HG02610 (cell line): Measurements from ENCODE around the gene OVCA2.

ENCODE experiments used
- ATAC-seq: cut with Tn5 transposase; IDR thresholded peaks from one replicate; pipeline ENCODE4 v1.9.1; 2021; ENCODE audit warnings: mild to moderate bottlenecking, moderate library complexity; ENCODE audit not compliant: unreplicated experiment

Gene OVCA2

DNA sequence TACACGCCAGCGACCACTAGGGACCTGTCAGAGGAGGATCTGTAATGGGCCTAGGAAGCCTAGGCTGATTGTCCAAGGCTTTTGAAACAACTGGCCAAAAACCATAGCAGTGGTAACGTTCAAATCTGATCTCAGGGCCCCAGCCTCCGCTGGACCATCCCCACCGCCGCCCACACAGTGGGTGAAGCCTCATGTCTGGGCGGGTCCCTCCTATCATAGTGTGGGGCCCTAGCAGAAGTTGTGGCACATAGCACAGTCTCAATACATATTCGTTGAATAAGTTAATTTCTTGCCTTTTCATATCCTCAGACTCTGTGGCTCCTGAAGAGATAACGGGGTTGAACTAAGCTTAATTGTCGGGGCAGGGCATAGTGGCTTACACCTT, 11.1 kb upstream of the OVCA2 start:
- no peak for ATAC-seq

GRCh38 chr17:2033153-2033552, 8.7 kb upstream of the OVCA2 start:
- ATAC-seq, result no peak

DNA sequence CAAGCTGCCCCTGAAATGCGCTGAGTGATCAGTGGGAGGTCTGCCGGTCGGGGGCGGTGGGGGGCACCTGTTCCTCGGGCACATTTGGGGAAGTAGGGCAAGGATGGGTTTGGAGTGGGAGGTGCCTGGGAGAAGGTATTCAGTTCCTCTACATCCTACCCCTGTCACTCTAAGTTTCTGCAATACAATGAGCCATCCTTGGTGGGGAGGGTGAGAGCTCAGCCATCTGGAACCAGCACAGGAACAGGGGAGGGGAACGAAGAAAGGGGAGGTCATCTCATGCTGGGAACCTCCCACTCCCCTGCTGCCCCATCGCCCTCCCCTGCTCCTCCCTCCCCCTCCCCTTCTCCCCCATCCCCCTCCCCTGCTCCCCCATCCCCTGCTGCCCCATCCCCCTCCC, 7.7 kb upstream of the OVCA2 start:
- no peak for ATAC-seq

DNA sequence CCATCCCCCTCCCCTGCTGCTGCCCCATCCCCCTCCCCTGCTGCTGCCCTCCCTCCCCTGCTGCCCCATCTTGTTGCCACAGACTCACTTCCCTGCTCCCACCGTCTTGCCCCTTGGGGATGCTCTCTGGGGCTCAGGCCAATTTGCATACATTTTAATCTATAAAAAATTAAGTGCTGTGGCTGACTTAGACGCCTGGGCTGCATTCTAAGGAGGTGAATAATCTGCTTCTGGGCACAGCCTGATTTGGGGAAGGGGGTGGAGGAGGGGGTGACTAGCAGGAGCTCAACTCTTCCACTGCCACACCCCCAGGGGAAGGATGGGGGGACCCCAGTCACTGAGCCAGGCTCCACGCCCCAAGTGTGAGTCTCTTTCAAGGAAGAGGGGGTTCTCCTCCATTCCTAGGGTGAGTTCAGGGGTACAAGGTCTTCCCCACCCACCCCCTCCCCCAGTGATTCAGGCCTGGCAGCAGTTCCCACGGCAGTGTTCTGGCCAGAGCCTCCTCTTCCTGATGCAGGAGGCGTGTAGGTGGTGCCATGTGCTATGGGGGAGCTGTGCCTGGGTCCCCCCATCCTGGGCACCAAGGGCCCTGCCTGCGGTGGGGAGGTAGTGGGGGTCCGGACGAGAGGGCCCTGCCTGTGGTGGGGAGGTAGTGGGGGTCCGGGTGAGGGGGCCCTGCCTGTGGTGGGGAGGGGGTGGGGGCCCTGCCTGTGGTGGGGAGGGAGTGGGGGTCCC, 6.8 kb upstream of the OVCA2 start:
- no peak for ATAC-seq

- no peak for ATAC-seq
Observed at GRCh38 chr17:2035541-2036488, 6.0 kb upstream of the OVCA2 start.

DNA sequence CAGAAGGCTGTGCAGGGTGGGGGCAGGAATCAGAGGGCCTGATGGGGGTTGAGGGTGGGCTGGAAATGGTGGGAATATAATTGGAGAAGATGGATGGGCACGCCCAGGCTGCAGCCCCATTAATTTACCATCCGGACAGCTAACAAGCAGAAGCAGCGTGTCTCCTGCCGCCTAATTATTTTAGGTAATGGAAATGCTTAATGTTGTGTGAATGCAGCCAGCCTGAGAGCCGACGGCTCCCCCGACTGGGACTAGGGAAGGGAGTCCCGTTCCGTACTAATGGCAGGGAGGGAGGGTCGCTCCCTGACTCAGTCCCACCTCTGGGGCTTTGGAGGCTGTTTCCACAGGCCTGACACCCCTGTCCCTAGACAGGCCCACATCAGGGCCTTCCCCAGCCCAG, 4.7 kb upstream of the OVCA2 start:
- ATAC-seq, result no peak

DNA sequence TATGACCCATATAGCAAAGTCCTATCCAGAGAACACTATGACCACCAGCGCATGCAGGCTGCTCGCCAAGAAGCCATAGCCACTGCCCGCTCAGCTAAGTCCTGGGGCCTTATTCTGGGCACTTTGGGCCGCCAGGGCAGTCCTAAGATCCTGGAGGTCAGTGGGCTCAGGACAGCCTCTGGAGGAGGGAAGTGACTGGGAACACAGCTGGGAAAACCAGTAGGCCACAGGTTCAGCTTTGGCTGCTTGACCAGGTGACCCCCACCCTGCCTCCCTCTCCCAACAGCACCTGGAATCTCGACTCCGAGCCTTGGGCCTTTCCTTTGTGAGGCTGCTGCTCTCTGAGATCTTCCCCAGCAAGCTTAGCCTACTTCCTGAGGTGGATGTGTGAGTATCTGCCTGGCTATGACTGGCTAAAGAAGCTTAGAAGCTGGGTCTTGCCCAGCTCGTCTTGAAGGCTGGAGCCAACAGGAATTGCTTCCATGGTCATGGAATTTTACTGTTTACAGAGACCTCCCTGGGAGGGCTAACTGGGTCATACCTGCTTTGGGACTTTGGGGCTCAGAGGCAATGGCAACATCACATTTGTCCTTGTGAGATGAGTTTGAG, 1.5 kb upstream of the OVCA2 start:
- ATAC-seq, result no peak

- no peak for ATAC-seq
Observed at GRCh38 chr17:2040942-2041560, 771 bp upstream of the OVCA2 start.

- no peak for ATAC-seq
Observed at GRCh38 chr17:2042390-2042847, 597 bp downstream of the OVCA2 start.

DNA sequence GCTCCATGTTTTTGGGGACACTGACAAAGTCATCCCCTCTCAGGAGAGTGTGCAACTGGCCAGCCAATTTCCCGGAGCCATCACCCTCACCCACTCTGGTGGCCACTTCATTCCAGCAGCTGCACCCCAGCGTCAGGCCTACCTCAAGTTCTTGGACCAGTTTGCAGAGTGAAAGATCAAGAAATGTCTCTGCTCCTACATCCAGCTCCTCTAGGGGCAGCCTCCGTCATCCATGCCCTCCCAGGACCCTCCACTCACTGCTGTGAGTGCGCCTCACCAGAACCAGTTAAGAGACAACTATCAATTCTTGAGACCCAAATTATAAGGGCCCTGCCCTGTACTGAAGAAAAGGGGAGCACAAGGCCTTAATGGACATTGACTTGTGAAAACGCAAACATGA, 1.1 kb downstream of the OVCA2 start:
- no peak for ATAC-seq

GRCh38 chr17:2043785-2044184, 2.0 kb downstream of the OVCA2 start:
- ATAC-seq, result no peak

DNA sequence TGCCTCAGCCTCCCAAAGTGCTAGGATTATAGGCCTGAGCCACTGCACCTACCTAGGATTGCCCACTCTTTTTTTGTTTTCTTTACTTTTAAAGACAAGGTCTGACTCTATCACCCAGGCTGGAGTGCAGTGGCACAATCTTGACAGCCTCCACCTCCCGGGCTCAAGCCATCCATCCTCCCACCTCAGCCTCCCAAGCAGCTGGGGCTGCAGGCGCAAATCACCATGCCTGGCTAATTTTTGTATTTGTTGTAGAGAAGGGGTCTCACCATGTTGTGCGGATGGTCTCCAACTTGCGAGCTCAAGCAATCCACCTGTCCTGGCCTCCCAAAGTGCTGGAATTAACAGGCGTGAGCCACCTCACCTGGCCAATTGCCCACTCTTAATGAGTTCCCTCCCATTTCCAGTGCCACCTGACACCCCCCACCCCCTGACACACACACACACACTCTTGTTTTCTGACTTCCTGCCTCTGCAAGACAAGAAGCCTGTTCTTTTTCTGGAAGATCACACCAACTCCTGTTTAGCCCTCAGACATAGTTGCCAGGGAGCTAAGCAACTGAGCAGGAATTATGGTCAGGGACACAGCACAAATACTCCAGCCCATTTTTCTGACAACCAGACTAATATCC, 2.6 kb downstream of the OVCA2 start:
- no peak for ATAC-seq

GRCh38 chr17:2047590-2047989, 5.8 kb downstream of the OVCA2 start:
- ATAC-seq, result no peak

DNA sequence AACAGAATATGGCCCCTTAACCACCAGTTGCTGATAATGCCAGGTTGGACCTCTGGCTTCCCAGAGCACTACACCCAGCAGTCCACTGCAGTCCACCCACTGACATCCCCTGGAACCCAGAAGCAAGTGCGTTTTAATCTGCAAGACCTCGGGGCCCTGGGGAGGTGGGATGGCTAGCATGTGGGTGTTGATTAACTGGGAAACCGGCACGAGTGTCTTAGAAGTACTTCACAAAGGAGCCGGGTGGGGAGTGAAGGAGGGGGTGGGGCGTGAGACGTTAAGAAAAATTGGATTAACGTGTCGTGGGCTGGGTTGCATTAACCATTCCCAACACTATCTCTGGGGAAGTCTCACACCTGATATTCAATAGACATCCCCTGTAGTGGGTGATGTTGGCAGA, 7.0 kb downstream of the OVCA2 start:
- no peak for ATAC-seq

GRCh38 chr17:2049333-2050299, 7.8 kb downstream of the OVCA2 start:
- ATAC-seq, result peak; percentile 44

DNA sequence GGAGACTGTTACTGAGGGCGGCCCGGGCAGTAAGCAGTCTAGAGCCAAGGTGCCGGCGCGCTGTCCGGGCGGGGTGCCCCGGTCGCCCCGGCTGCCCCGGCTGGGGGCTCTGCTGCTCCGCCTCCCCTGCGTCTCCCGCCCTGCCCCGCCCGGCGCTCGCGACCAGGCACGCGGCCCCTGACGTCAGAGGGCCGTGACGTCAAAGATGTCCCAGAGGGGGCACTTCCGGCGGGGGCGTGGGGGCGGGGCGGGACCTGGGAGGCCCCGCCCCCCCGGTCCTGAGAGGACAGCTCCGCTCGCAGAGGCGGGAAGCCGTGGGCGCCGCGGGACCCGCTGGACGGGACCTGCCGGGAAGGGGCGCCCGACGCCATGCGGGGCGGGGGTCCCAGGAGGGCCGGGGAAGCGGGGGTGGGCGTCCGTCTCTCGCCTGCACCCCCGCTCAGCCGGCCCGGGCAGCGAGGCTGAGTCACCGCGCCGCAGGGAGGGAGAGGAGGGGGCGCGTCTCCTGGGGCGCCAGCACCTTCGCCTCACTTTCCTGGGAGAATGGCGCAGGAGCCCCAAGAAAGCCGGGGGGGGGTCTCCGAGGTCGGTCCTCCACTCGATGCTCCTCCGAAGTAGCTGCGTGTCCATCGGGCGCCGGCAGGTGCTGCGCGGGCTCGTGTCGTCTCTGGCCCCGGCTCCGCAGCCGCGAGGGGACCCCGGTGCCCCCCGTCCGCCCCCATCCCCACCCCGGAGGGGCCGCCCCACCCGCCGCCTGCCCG, 8.7 kb downstream of the OVCA2 start:
- peak; percentile 1 for ATAC-seq

GRCh38 chr17:2051061-2051932, 9.5 kb downstream of the OVCA2 start:
- ATAC-seq, result no peak
